A549 (cell line): ENCODE data around the gene SYNPR. TPM values are rescaled to one million over a fixed set of nuclear protein-coding genes. Genes with fewer than 3 reads are reported as not detected.

Experiments
- ATAC-seq, 2 experiments: fragments of 200-7000 bp in 1 of 2; fragments of >200 bp in 1 of 2; cut with Nextera tagmentation in 1 of 2; cut with Tn5 transposase in 1 of 2; 3 replicates each; pipeline versions ENCODE4 v1.8.0 to v1.9.1; 2018 to 2020; ENCODE audit warnings: mild to moderate bottlenecking in 1 of 2, moderate library complexity in 1 of 2
- CTCF ChIA-PET: fragments of 300-600 bp; sonication (Branson Sonifier 250); formaldehyde crosslinking; extraction: SDS; loops from one replicate; lab custom pipeline; 2021; ENCODE audit warnings: antibody characterized with exemption, inconsistent platforms; lab: Yijun Ruan, JAX
- POLR2A ChIA-PET: fragments of 350-600 bp; formaldehyde crosslinking; extraction: SDS; loops from one replicate; lab custom pipeline; 2021; ENCODE audit warnings: antibody characterized with exemption, inconsistent platforms; lab: Yijun Ruan, JAX
- DNase-seq, 2 experiments: peaks; one replicate each; pipeline versions ENCODE4 v3.0.0 to v3.0.0-alpha.2; 2011 to 2016; ENCODE audit warnings: low read depth in 1 of 2, low spot score in 1 of 2
- FAIRE-seq: peaks from 2 replicates; lab custom pipeline; 2011; peaks lifted over from hg19 to GRCh38; lab: Jason Lieb, UNC
- H3K27ac ChIP-seq, 2 experiments: fragments of >200 bp; sonication (Bioruptor Twin); formaldehyde crosslinking; 3 replicates each; pipeline ENCODE4 v1.5.1; 2016 to 2017
- H3K4me1 ChIP-seq: fragments of >200 bp; sonication (Bioruptor Twin); formaldehyde crosslinking; 3 replicates; pipeline ENCODE4 v1.6.1; 2016
- H3K4me2 ChIP-seq: fragments of >200 bp; sonication (Bioruptor Twin); formaldehyde crosslinking; 3 replicates; pipeline ENCODE4 v1.6.1; 2016
- H3K4me3 ChIP-seq: fragments of >200 bp; sonication (Bioruptor Twin); formaldehyde crosslinking; 3 replicates; pipeline ENCODE4 v1.5.1; 2016
- H3K9me3 ChIP-seq: fragments of >200 bp; sonication (Bioruptor Twin); formaldehyde crosslinking; 3 replicates; pipeline ENCODE4 v1.6.1; 2016
- BCL3 ChIP-seq: fragments of >200 bp; sonication (Bioruptor Twin); formaldehyde crosslinking; IDR thresholded peaks from 3 replicates; pipeline ENCODE4 v1.6.1; 2016
- CEBPB ChIP-seq, 2 experiments: fragments of >200 bp in 1 of 2; sonication (Bioruptor Twin) in 1 of 2; formaldehyde crosslinking in 1 of 2; IDR thresholded peaks; 2 replicates each; pipeline ENCODE4 v1.6.1; 2012 to 2016
- EHMT2 ChIP-seq: fragments of 200-600 bp; sonication (generic); IDR thresholded peaks from 2 replicates; pipeline ENCODE4 v1.6.1; 2016; ENCODE audit warnings: antibody characterized with exemption, low read depth, mild to moderate bottlenecking, moderate library complexity
- ELK1 ChIP-seq: fragments of 150-350 bp; IDR thresholded peaks from 2 replicates; pipeline ENCODE4 v1.6.1; 2014; ENCODE audit warnings: low read depth, mild to moderate bottlenecking, low read length
- FOSL2 ChIP-seq, 2 experiments: fragments of 450-650 bp in 1 of 2; fragments of >200 bp in 1 of 2; sonication (Bioruptor Twin) in 1 of 2; formaldehyde crosslinking; IDR thresholded peaks; 2 replicates each; pipeline versions ENCODE4 v1.5.0 to v1.6.1; 2016 to 2020; ENCODE audit warnings: mild to moderate bottlenecking in 1 of 2, moderate library complexity in 1 of 2
- FOXS1 ChIP-seq: fragments of 250-450 bp; sonication (Bioruptor Pico); IDR thresholded peaks from 2 replicates; pipeline ENCODE4 v1.5.0; 2020; ENCODE audit warnings: mild to moderate bottlenecking, moderate library complexity
- GATA3 ChIP-seq: IDR thresholded peaks from 2 replicates; pipeline ENCODE4 v1.6.1; 2012; ENCODE audit warnings: borderline replicate concordance
- HES2 ChIP-seq: fragments of >200 bp; sonication (Bioruptor Twin); formaldehyde crosslinking; IDR thresholded peaks from 2 replicates; pipeline ENCODE4 v1.6.1; 2016
- HEYL ChIP-seq: fragments of 250-450 bp; sonication (Bioruptor Pico); IDR thresholded peaks from 2 replicates; pipeline ENCODE4 v1.8.0; 2021; ENCODE audit warnings: mild to moderate bottlenecking, moderate library complexity
- HMGXB4 ChIP-seq: fragments of 250-450 bp; sonication (Bioruptor Pico); IDR thresholded peaks from 2 replicates; pipeline ENCODE4 v1.5.0; 2021; ENCODE audit warnings: mild to moderate bottlenecking, moderate library complexity, borderline replicate concordance
- HOXA7 ChIP-seq: fragments of 250-450 bp; sonication (Bioruptor Pico); IDR thresholded peaks from 2 replicates; pipeline ENCODE4 v1.5.0; 2020; ENCODE audit warnings: mild to moderate bottlenecking, moderate library complexity
- JUNB ChIP-seq: fragments of >200 bp; sonication (Bioruptor Twin); formaldehyde crosslinking; IDR thresholded peaks from 2 replicates; pipeline ENCODE4 v1.6.1; 2016
- KDM5A ChIP-seq: fragments of 200-600 bp; sonication (generic); IDR thresholded peaks from 2 replicates; pipeline ENCODE4 v1.6.1; 2016; ENCODE audit warnings: antibody characterized with exemption, mild to moderate bottlenecking
- MAZ ChIP-seq: fragments of 150-350 bp; IDR thresholded peaks from 2 replicates; pipeline ENCODE4 v1.6.1; 2014; ENCODE audit warnings: antibody characterized with exemption, low read depth, low read length, borderline replicate concordance
- REST ChIP-seq: fragments of 200-600 bp; sonication (generic); IDR thresholded peaks from 2 replicates; pipeline ENCODE4 v1.6.1; 2016; ENCODE audit warnings: antibody characterized with exemption, mild to moderate bottlenecking, moderate library complexity
- RFX5 ChIP-seq: fragments of 450-650 bp; IDR thresholded peaks from 2 replicates; pipeline ENCODE4 v1.7.1; 2014; ENCODE audit warnings: antibody characterized with exemption, mild to moderate bottlenecking, moderate library complexity
- ZC3H11A ChIP-seq: fragments of 450-650 bp; IDR thresholded peaks from 2 replicates; pipeline ENCODE4 v1.6.1; 2014; ENCODE audit warnings: antibody characterized with exemption, mild to moderate bottlenecking
- ZFP36 ChIP-seq: fragments of 450-650 bp; IDR thresholded peaks from 2 replicates; pipeline ENCODE4 v1.6.1; 2014; ENCODE audit warnings: borderline replicate concordance; ENCODE audit not compliant: partially characterized antibody
- polyA plus RNA-seq, 4 experiments: library from polyadenylated mRNA; depleted of rRNA in 3 of 4; stranded (reverse); fragments of >200 nt; fragmentation: RNase III in 1 of 4; extraction: RNeasy Plus Mini Kit Qiagen cat#74134 plus additional on column Dnase treatment in 1 of 4; gene quantifications; 2 replicates in 3 of 4; 3 replicates in 1 of 4; pipeline ENCODE4 v1.2.3, GENCODE V29; 2011 to 2017
- TF ChIP-seq, protein P1 (sequence below): IDR thresholded peaks from 2 replicates; pipeline ENCODE4 v1.6.1; 2012

SYNPR gene
- polyA plus RNA-seq, 2 of the 4 experiments (the other 2 are of a cell fraction) = not detected

DNA sequence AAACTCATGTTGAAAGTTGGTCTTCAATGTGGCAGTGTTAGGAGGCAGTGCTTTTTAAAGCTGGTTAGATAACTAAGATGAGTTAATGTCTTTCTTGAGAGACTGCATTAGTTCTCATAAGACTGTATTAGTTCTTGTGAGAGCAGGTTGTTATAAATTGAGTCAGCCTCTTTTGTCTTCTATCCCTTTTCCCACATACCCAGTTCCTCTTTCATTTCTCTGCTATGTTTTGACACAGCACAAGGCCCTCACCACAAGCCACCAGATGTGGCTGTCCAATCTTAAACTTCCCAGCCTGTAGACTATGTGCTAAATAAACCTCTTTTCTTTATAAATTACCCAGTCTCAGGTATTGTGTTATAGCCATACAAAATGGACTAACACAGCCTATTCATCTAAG is 279.8 kb downstream of the SYNPR start:
- FAIRE-seq = no peak
- Histone ChIP-seq H3K4me3 (no peak overlapping the region), H3K4me1 (no peaks in the 10 kb centered on the region), H3K4me2 (no peak overlapping the region), H3K27ac (no peak overlapping the region), H3K9me3 (no peaks in the 10 kb centered on the region)
- POLR2A ChIA-PET = no interaction called here
- TF ChIP-seq EHMT2 (no peak), HES2 (no peak), ELK1 (no peak), ZC3H11A (no peak), KDM5A (no peak), ZFP36 (no peak), MAZ (no peak), HOXA7 (CRISPR knock-in tag) (no peak), CEBPB (IDR thresholded peaks at IDR 0.05) (no peak), FOSL2 (IDR thresholded peaks at IDR 0.05) (no peak), FOSL2 (CRISPR knock-in tag; IDR thresholded peaks at IDR 0.05) (no peak), RFX5 (no peak), FOXS1 (CRISPR knock-in tag) (no peak), JUNB (no peak), GATA3 (no peak), HMGXB4 (CRISPR knock-in tag) (no peak), BCL3 (no peak), HEYL (CRISPR knock-in tag) (no peak), REST (no peak)
- TF ChIP-seq, protein P1, sequence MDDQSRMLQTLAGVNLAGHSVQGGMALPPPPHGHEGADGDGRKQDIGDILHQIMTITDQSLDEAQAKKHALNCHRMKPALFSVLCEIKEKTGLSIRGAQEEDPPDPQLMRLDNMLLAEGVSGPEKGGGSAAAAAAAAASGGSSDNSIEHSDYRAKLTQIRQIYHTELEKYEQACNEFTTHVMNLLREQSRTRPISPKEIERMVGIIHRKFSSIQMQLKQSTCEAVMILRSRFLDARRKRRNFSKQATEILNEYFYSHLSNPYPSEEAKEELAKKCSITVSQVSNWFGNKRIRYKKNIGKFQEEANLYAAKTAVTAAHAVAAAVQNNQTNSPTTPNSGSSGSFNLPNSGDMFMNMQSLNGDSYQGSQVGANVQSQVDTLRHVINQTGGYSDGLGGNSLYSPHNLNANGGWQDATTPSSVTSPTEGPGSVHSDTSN = no peak
- CTCF ChIA-PET = no interaction called here
- DNase-seq = no peak
- no peak for ATAC-seq
